Heart left ventricle (tissue), 16 donors: ENCODE results near the gene ZRANB1. TPM values are rescaled to one million over a fixed set of nuclear protein-coding genes. Genes with fewer than 3 reads are reported as not detected.

Experiments
- ATAC-seq, 4 donors: fragments of 200-7000 bp; cut with Tn5 transposase; one replicate each; pipeline ENCODE4 v1.9.1; 2020 to 2022; ENCODE audit warnings: moderate library complexity in 4 of 4, mild to moderate bottlenecking in 3 of 4, moderate number of reproducible peaks in 1 of 4
- DNase-seq, 5 donors: peaks; one replicate each; pipeline ENCODE4 v3.0.0-alpha.2; 2020
- H3K27ac ChIP-seq, 12 donors: fragments of 200-600 bp; sonication (generic) in 4 of 12; one replicate each; pipeline versions ENCODE4 v1.5.0 to v1.8.0; 2016 to 2022; ENCODE audit warnings: mild to moderate bottlenecking in 2 of 12
- H3K27me3 ChIP-seq, 9 donors: fragments of 200-600 bp; sonication (generic) in 2 of 9; one replicate each; pipeline versions ENCODE4 v1.5.1 to v1.8.0; 2016 to 2022; ENCODE audit warnings: mild to moderate bottlenecking in 3 of 9
- H3K36me3 ChIP-seq, 9 donors: fragments of 200-600 bp; sonication (generic) in 2 of 9; one replicate each; pipeline versions ENCODE4 v1.5.0 to v1.8.0; 2018 to 2022; ENCODE audit warnings: mild to moderate bottlenecking in 2 of 9
- H3K4me1 ChIP-seq, 12 donors: fragments of 200-600 bp; sonication (generic) in 4 of 12; one replicate each; pipeline versions ENCODE4 v1.5.0 to v1.8.0; 2016 to 2022; ENCODE audit warnings: mild to moderate bottlenecking in 3 of 12
- H3K4me3 ChIP-seq, 12 donors: fragments of 200-600 bp; sonication (generic) in 4 of 12; one replicate each; pipeline versions ENCODE4 v1.5.0 to v1.8.0; 2017 to 2022; ENCODE audit warnings: mild to moderate bottlenecking in 9 of 12, moderate library complexity in 4 of 12
- H3K9me3 ChIP-seq, 12 donors: fragments of 200-600 bp; sonication (generic) in 4 of 12; one replicate each; pipeline versions ENCODE4 v1.5.0 to v1.8.0; 2016 to 2022; ENCODE audit warnings: mild to moderate bottlenecking in 1 of 12
- POLR2A ChIP-seq, 2 donors: fragments of 450-650 bp; IDR thresholded peaks; one replicate each; pipeline ENCODE4 v1.6.1; 2017; ENCODE audit warnings: antibody characterized with exemption in 2 of 2, mild to moderate bottlenecking in 2 of 2, moderate library complexity in 2 of 2
- WGBS, 4 donors: extraction: QIAGEN DNeasy Blood & Tissue Kit in 2 of 4; methylation state at CpG; one replicate each; pipeline versions ENCODE4 v1.1.5 to v1.1.7; 2013 to 2018; 5-methylcytosine and 5-hydroxymethylcytosine counted together
- intact Hi-C, 10 donors: fragments of 100-400 bp; cut with DNase I; formaldehyde crosslinking; loops; one replicate each; pipeline versions ENCODE4 v1.11.1 to v1.14.2; 2022
- polyA plus RNA-seq, 2 donors: library from polyadenylated mRNA; stranded (reverse); fragments of 200-250 nt; gene quantifications; one replicate each; pipeline ENCODE4 v1.2.3, GENCODE V29; 2013
- total RNA-seq, 9 donors: library from RNA; depleted of rRNA in 2 of 9; stranded (reverse); fragments of >200 nt in 2 of 9; fragmentation: NEBNext Ultra II Directional in 3 of 9; extraction: Animal tissue kit (Norgen Biotek cat#: 25700) in 3 of 9; gene quantifications; one replicate each; pipeline versions ENCODE4 v1.1.0 to v1.2.4, GENCODE V29; 2016 to 2023
- TF ChIP-seq, protein P1 (sequence below), 12 donors: fragments of 200-600 bp; sonication (generic) in 4 of 12; IDR thresholded peaks; one replicate each; pipeline versions ENCODE4 v1.5.0 to v1.8.0; 2018 to 2022; ENCODE audit warnings: antibody characterized with exemption in 12 of 12, mild to moderate bottlenecking in 5 of 12
- donor health status: ischemic (EF 13 %, LVEDD 7.1; RV severe dilation, severe dysfunction).
- donor health status: healthy with polysubstance abuse.
- donor health status: DM: no; HTN: yes; CAD: no.
- donor health status: DM: no; HTN: no; CAD: no.
- donor health status: ischemic (EF 25% LVEDD 6.9; RV normal size, moderate dysfunction).
- donor health status: ischemic (EF 25% LVEDD 5.7; RV mildly dilated, moderate dysfunction).
- donor health status: healthy.
- donor health status: DM: yes; HTN: yes; CAD: no.
- donor health status: ischemic (EF 35%, LVEDD 5.7; RV mildly dilated, moderate dysfunction).
- donor health status: nonischemic (EF 11% LVEDD 7.7; RV severe dilation, severe dysfunction).
- donor health status: DM: yes; HTN: yes; CAD: no.
- donor health status: PGD.
- donor health status: ischemic (EF 29% LVEDD 5.4; RV normal size, mild dysfunction).
- donor health status: nonischemic (EF 23%, LVEDD 6.1; RV moderate dilation, normal function).

The ZRANB1 gene
- total and polyA plus RNA-seq, 11 donors = 11.4 to 31.3 (median 25.6) TPM

DNA sequence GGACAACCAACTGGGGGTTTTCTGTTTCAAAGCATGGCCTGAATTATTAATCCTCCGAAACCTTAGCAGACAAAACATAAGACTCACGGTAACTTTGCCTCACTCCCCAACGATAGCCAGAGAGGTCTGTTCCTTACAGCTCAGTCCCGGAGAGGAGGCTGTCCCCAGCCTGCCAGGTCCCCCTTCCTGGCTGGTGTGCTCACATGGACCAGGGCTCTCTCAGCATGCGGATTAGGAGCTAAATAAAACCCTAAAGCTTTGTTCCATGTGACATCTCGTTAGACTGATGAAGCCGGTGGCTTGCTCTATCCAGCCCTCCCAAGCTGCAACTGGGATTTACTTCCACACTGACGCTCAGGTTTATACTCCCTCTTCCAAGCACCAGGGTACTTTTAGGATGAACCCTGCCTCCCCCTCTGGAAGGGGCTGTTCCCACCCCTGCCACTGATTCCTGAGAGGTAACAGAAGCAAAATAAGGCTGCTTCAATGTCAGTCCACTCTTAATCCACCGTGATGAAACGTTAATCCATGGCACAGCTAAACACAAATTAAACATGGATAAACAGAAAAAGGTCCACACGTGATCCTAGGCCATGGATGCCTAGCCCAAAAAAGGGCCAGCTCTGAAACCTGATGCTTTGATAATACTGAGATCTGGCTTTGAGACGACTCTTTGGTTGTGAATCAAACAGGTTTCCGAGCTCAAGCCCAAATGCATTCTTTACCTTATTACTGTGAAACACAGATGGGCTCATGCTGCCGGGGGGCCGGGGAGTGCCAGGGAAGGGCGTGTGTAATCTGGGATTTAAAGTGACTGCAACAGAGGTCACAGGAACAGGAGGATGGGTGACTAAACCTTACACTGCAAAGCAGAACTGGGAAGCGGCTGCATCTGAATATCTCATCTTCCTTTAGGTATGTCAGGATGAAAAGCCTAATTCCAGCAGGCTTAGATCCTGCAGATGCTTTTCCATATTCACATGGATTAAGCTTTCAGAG lies 86.2 kb downstream of the ZRANB1 start:
- Histone ChIP-seq H3K27me3 (no peaks in the 10 kb centered on the region), H3K27ac (peak overlapping the region in 10 of 12 donors; percentile 6 to 79 (median 50)), H3K36me3 (peaks cover 0 to 20% (median 9%) of the 10 kb centered on the region in 9 donors), H3K4me3 (no peak overlapping the region), H3K4me1 (peaks cover 3 to 70% (median 29%) of the 10 kb centered on the region in 12 donors), H3K9me3 (no peaks in the 10 kb centered on the region)
- TF ChIP-seq POLR2A (IDR thresholded peaks at IDR 0.05) = no peak
- TF ChIP-seq, protein P1, sequence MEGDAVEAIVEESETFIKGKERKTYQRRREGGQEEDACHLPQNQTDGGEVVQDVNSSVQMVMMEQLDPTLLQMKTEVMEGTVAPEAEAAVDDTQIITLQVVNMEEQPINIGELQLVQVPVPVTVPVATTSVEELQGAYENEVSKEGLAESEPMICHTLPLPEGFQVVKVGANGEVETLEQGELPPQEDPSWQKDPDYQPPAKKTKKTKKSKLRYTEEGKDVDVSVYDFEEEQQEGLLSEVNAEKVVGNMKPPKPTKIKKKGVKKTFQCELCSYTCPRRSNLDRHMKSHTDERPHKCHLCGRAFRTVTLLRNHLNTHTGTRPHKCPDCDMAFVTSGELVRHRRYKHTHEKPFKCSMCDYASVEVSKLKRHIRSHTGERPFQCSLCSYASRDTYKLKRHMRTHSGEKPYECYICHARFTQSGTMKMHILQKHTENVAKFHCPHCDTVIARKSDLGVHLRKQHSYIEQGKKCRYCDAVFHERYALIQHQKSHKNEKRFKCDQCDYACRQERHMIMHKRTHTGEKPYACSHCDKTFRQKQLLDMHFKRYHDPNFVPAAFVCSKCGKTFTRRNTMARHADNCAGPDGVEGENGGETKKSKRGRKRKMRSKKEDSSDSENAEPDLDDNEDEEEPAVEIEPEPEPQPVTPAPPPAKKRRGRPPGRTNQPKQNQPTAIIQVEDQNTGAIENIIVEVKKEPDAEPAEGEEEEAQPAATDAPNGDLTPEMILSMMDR (IDR thresholded peaks at IDR 0.05) = no peak
- 49 to 62% (median 52%) methylated on average over 17 of the region's 17 CpGs for WGBS, 4 donors
- ATAC-seq (peak; percentile 74 to 84 (median 76)), DNase-seq (peak in 3 of 5 donors; percentile 48 to 68 (median 67))
- intact Hi-C loops = no loop called here

DNA sequence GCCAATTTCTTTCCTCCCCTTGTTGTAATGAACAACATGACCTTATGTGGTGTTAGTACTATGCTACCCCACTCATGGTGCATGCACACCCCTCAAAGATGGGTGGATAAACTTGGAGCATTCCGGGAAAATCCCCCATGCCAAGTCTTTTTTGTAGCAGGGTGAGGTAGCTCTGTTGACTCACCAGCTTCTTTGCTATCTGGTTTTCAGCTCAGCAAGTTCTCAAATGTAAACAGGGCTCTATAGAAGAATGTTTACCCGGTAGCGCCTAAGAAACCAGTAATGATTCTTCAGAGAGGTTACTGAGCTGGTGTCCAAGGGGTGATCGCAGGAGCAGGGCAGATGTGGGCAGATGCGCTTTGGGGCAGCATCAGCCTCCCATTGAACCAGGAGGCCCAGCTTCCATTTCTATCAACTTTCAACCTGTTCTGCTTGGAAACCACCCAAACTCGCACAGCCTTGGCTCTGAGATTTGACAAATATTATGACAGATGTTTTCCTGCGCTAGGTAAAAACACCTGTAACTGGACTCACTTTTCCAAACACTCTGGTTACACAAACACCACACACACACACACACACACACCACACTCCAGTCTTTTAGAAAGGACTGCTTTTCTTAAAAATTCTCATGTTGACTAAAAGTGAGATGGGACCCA lies 87.8 kb downstream of the ZRANB1 start:
- intact Hi-C loops = no loop called here
- DNase-seq (no peak), ATAC-seq (no peak)
- Histone ChIP-seq H3K4me3 (no peak overlapping the region), H3K4me1 (peaks cover 3 to 63% (median 16%) of the 10 kb centered on the region in 12 donors), H3K9me3 (no peaks in the 10 kb centered on the region), H3K27me3 (no peaks in the 10 kb centered on the region), H3K36me3 (peaks cover 0 to 21% (median 9%) of the 10 kb centered on the region in 9 donors), H3K27ac (no peak overlapping the region)
- TF ChIP-seq, protein P1 (IDR thresholded peaks at IDR 0.05) = no peak
- no peak for TF ChIP-seq POLR2A (IDR thresholded peaks at IDR 0.05)
- WGBS, 4 donors = 94 to 99% (median 98%) methylated on average over 7 of the region's 7 CpGs

DNA sequence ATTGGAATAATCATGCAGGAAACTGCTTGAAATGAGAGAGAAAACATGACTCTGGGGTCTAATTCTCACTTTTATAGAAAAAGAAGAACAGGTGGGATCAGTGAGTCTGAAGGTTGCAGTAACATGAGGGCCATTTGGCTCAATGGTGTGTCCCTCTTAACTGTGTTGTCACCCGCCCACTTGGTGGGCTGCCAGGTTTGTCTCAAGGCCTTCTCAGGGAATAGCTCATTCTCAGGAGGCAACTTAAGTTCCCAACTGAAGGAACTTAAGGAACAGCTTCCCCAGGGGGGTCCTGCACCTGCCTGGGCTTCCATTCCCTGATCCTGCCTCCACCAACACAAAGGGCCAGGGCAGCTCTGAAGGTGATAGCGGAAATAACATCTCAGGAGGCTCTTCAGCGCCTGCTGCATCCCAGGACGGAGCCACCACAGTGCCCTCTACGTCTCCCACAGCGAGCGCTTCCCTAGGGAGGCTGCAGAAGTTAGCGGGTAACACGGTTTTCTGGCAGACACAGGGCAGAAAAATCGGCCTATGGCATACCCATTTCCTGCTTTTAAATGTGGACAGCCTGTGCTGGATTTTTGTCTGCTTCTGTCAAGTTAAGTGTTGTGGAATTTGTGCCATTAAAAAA lies 88.8 kb downstream of the ZRANB1 start:
- WGBS, 4 donors = 74 to 87% (median 78%) methylated on average over 9 to 10 of the region's 10 CpGs
- H3K4me3 ChIP-seq = no peak overlapping the region
- H3K27ac ChIP-seq = no peak overlapping the region
- ATAC-seq (no peak), DNase-seq (peak in 1 of 5 donors; percentile 48)
- H3K9me3 ChIP-seq = no peaks in the 10 kb centered on the region
- peaks cover 0 to 62% (median 19%) of the 10 kb centered on the region in 12 donors for H3K4me1 ChIP-seq
- H3K36me3 ChIP-seq = peaks cover 0 to 21% (median 9%) of the 10 kb centered on the region in 9 donors
- intact Hi-C loops = no loop called here
- TF ChIP-seq POLR2A (IDR thresholded peaks at IDR 0.05) = no peak
- TF ChIP-seq, protein P1 (IDR thresholded peaks at IDR 0.05) = no peak
- H3K27me3 ChIP-seq = no peaks in the 10 kb centered on the region
